Activated CD4-positive, alpha-beta T cell treated with anti-CD3 and anti-CD28 coated beads for 36 hours (primary cell): ENCODE results near the gene SLC25A21. TPM values are rescaled to one million over a fixed set of nuclear protein-coding genes. Genes with fewer than 3 reads are reported as not detected.

Source experiments
- ATAC-seq: fragments of 200-7000 bp; cut with Tn5 transposase; one replicate; pipeline ENCODE4 v1.10.0; 2021; ENCODE audit warnings: mild to moderate bottlenecking, moderate library complexity
- CTCF ChIA-PET: fragments of 350-600 bp; sonication (Branson Sonifier 250); formaldehyde crosslinking; loops from one replicate; lab custom pipeline; 2021; ENCODE audit warnings: antibody characterized with exemption; lab: Charles Lee
- POLR2A ChIA-PET: fragments of 350-600 bp; sonication (Branson Sonifier 250); formaldehyde crosslinking; loops from one replicate; lab custom pipeline; 2021; ENCODE audit warnings: antibody characterized with exemption, inconsistent platforms; lab: Charles Lee
- DNase-seq: peaks from one replicate; pipeline ENCODE4 v3.0.0-alpha.2; 2020
- H3K27ac Mint-ChIP-seq: one replicate; pipeline ENCODE4 v1.8.0; 2021; ENCODE audit warnings: mixed read lengths
- H3K27me3 Mint-ChIP-seq: one replicate; pipeline ENCODE4 v1.8.0; 2021; ENCODE audit warnings: mixed read lengths
- H3K36me3 Mint-ChIP-seq: one replicate; pipeline ENCODE4 v1.8.0; 2021; ENCODE audit warnings: low read depth, mixed read lengths
- H3K4me1 Mint-ChIP-seq: one replicate; pipeline ENCODE4 v1.8.0; 2021; ENCODE audit warnings: mixed read lengths
- H3K4me3 Mint-ChIP-seq: one replicate; pipeline ENCODE4 v1.8.0; 2021; ENCODE audit warnings: mild to moderate bottlenecking, moderate library complexity, mixed read lengths
- H3K9me3 Mint-ChIP-seq: one replicate; pipeline ENCODE4 v1.8.0; 2021; ENCODE audit warnings: low read depth, mixed read lengths
- intact Hi-C, 2 experiments: fragments of 100-400 bp; cut with DNase I in 1 of 2; cut with micrococcal nuclease in 1 of 2; formaldehyde crosslinking; loops; one replicate each; pipeline versions ENCODE4 v1.14.2 to v1.15.1; 2022 to 2024; cut with DNase I, micrococcal nuclease
- total RNA-seq, 2 experiments: library from RNA; stranded (reverse); gene quantifications; one replicate each; pipeline ENCODE4 v1.2.3, GENCODE V29; 2021

Gene SLC25A21
- total RNA-seq, 2 experiments from 2014 or later: not detected

DNA sequence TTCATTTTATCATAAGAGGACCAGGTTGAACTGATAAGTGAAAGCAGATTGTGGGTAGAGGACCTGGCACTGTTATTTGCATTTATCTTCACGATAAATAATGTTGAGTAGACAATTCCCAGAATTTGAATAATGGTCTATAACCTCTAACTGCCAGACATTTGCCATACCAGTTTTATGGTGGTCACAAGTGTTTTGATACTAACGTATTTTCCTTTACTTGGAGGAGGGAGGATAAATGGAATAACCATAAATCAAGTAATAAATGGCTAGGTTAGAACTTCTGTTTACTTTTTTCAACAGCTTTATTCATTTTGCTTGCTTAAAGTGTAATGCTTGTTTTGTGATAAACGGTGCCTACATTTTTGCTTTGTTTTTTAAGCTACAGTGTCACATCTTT, 501.3 kb downstream of the SLC25A21 start:
- DNase-seq: no peak
- no peak for ATAC-seq
- CTCF ChIA-PET: no interaction called here
- Mint-ChIP-seq H3K4me3 (no peak overlapping the region), H3K9me3 (no peaks in the 10 kb centered on the region), H3K36me3 (no peaks in the 10 kb centered on the region), H3K27me3 (peaks cover 22% of the 10 kb centered on the region), H3K4me1 (no peaks in the 10 kb centered on the region), H3K27ac (no peak overlapping the region)
- intact Hi-C loops: no loop called here
- POLR2A ChIA-PET: no interaction called here

- CTCF ChIA-PET: interaction anchor here (0.7 kb wide), 2 partner anchors 11 to 424 kb away, joined by 3 to 4 read pairs; no protein-coding TSS in a partner anchor
- peaks cover 48% of the 10 kb centered on the region for H3K27me3 Mint-ChIP-seq
- no peak for ATAC-seq
These were observed 504.7 kb downstream of the SLC25A21 start for GRCh38 chr14:36667679-36668078.

DNA sequence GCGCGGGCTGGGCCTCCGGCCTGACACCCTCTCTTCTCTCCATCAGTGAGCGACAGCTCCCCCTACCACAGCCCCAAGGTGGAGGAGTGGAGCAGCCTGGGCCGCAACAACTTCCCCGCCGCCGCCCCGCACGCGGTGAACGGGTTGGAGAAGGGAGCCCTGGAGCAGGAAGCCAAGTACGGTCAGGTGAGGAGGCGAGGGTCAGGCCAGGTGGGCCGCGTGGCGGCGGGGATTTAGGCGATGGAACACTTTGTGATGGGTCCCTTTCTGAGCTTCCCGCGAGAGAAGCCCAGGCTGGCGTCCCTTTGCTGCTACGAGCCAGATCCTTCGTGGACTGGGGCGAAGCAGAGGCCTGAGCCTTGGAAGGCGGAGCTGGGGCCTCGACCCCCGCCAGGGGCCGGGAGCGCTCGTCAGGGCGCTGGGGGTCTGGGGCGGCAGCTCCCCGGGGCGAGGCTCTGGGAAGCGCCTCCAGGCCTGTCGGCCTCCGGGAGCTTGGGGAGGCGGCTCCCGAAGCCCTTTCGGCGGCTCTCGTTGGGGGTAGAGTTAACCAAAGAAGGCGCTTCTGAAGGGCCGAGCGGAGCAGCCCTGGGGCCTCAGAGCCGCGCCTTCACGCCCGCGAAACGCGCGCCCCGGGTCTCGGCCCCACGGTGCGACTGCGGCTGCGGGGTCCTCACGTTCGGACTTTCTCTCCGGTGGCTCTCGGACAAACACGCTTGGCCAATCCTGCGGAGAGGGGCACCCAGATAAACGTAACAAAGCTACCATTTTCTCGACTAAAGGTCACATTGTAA, 505.8 kb downstream of the SLC25A21 start:
- Mint-ChIP-seq H3K27ac (no peak overlapping the region), H3K9me3 (no peaks in the 10 kb centered on the region), H3K36me3 (no peaks in the 10 kb centered on the region), H3K4me3 (no peak overlapping the region), H3K27me3 (peaks cover 56% of the 10 kb centered on the region), H3K4me1 (peaks cover 33% of the 10 kb centered on the region)
- ATAC-seq (no peak), DNase-seq (peak; percentile 5)
- ChIA-PET CTCF (interaction anchor here (0.6 to 1.0 kb wide), 2 partner anchors 10 to 294 kb away, joined by 3 read pairs; no protein-coding TSS in a partner anchor), POLR2A (no interaction called here)
- intact Hi-C loops: no loop called here

More at GRCh38 chr14:36667679-36668078, 504.7 kb downstream of the SLC25A21 start:
- H3K36me3 Mint-ChIP-seq: no peaks in the 10 kb centered on the region
- H3K9me3 Mint-ChIP-seq: no peaks in the 10 kb centered on the region
- H3K4me1 Mint-ChIP-seq: peaks cover 23% of the 10 kb centered on the region
- H3K4me3 Mint-ChIP-seq: no peak overlapping the region
- H3K27ac Mint-ChIP-seq: no peak overlapping the region
- intact Hi-C loops: no loop called here
- POLR2A ChIA-PET: no interaction called here
- DNase-seq: no peak

DNA sequence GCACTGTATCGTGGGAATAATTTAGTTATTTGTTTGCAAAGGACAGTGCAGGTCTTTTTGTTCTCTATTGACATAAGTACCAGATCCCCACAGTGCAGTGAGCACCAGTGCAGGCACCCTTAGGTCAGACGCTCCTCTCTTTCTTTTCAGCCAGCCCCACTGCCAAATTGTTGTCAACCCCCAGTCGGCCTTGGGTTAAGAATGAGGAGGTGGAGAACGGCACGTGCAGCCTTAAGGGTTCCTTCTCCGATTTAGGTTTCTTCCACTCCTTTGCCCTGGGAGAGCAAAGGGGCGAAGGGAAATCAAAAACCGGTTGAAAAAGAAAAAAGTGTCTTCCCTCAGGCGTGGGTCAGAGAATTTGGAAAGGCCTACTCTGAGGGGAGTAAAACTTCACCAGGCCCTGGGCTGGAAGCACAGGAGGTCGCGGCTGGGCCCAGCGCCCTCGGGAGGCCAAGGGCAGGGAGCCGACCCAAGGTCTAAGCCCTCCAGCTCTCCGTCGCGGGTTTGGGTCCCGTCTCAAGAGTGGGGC, 506.5 kb downstream of the SLC25A21 start:
- H3K9me3 Mint-ChIP-seq: no peaks in the 10 kb centered on the region
- peaks cover 61% of the 10 kb centered on the region for H3K27me3 Mint-ChIP-seq
- no peak overlapping the region for H3K27ac Mint-ChIP-seq
- ATAC-seq (no peak), DNase-seq (no peak)
- CTCF ChIA-PET: interaction anchor here (1.0 kb wide), 1 partner anchor 9 kb away, joined by 3 read pairs; no protein-coding TSS in a partner anchor
- H3K4me1 Mint-ChIP-seq: peaks cover 38% of the 10 kb centered on the region
- intact Hi-C loops: no loop called here
- H3K36me3 Mint-ChIP-seq: peaks cover 2% of the 10 kb centered on the region
- POLR2A ChIA-PET: no interaction called here
- H3K4me3 Mint-ChIP-seq: no peak overlapping the region

- POLR2A ChIA-PET: no interaction called here
These were observed 507.8 kb downstream of the SLC25A21 start for GRCh38 chr14:36664322-36665193.

GRCh38 chr14:36663404-36664321, 508.7 kb downstream of the SLC25A21 start:
- intact Hi-C loops: loop anchor here in 1 of 2 experiments (5.0 kb wide), 1 partner anchor 929 kb away; no protein-coding TSS in a partner anchor
- H3K27ac Mint-ChIP-seq: no peak overlapping the region
- peaks cover 2% of the 10 kb centered on the region for H3K36me3 Mint-ChIP-seq
- ChIA-PET CTCF (no interaction called here), POLR2A (no interaction called here)
- H3K4me3 Mint-ChIP-seq: peak overlapping the region; percentile 6
- DNase-seq (peak; percentile 7), ATAC-seq (no peak)
- peaks cover 45% of the 10 kb centered on the region for H3K4me1 Mint-ChIP-seq
- H3K27me3 Mint-ChIP-seq: peaks cover 81% of the 10 kb centered on the region
- no peaks in the 10 kb centered on the region for H3K9me3 Mint-ChIP-seq

More at GRCh38 chr14:36664322-36665193, 507.8 kb downstream of the SLC25A21 start:
- Mint-ChIP-seq H3K9me3 (no peaks in the 10 kb centered on the region), H3K36me3 (peaks cover 2% of the 10 kb centered on the region), H3K27ac (no peak overlapping the region), H3K4me1 (peaks cover 41% of the 10 kb centered on the region), H3K4me3 (peak overlapping the region; percentile 0), H3K27me3 (peaks cover 72% of the 10 kb centered on the region)
- intact Hi-C loops: loop anchor here in 1 of 2 experiments (5.0 kb wide), 1 partner anchor 928 kb away; no protein-coding TSS in a partner anchor
- no peak for ATAC-seq
- no peak for DNase-seq
- CTCF ChIA-PET: interaction anchor here (0.6 kb wide), 1 partner anchor 284 kb away, joined by 3 read pairs; no protein-coding TSS in a partner anchor

GRCh38 chr14:36662543-36663403, 509.6 kb downstream of the SLC25A21 start:
- peaks cover 45% of the 10 kb centered on the region for H3K4me1 Mint-ChIP-seq
- peaks cover 2% of the 10 kb centered on the region for H3K36me3 Mint-ChIP-seq
- DNase-seq: peak; percentile 20
- POLR2A ChIA-PET: no interaction called here
- no peak overlapping the region for H3K27ac Mint-ChIP-seq
- no peaks in the 10 kb centered on the region for H3K9me3 Mint-ChIP-seq
- H3K27me3 Mint-ChIP-seq: peaks cover 84% of the 10 kb centered on the region
- intact Hi-C loops: loop anchor here in 1 of 2 experiments (5.0 kb wide), 1 partner anchor 930 kb away; no protein-coding TSS in a partner anchor
- no peak overlapping the region for H3K4me3 Mint-ChIP-seq
- CTCF ChIA-PET: interaction anchor here (0.6 to 0.9 kb wide), 2 partner anchors 58 to 591 kb away, joined by 3 read pairs; no protein-coding TSS in a partner anchor
- no peak for ATAC-seq

DNA sequence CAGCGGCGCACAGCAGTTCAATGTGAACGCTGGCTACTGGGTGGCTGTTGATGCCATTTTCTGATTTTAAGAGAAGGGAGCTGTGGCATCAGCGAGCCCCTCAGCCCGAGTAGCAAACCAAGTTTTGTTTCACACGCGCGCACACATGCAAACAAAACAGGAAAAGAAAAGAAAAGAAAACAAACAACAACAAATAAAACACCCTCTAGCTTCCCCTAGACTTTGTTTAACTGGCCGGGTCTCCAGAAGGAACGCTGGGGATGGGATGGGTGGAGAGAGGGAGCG, 510.2 kb downstream of the SLC25A21 start:
- POLR2A ChIA-PET: no interaction called here
- Mint-ChIP-seq H3K4me3 (no peak overlapping the region), H3K27ac (no peak overlapping the region), H3K4me1 (peaks cover 45% of the 10 kb centered on the region), H3K27me3 (peaks cover 82% of the 10 kb centered on the region), H3K36me3 (peaks cover 2% of the 10 kb centered on the region), H3K9me3 (no peaks in the 10 kb centered on the region)
- ATAC-seq: no peak
- no peak for DNase-seq
- CTCF ChIA-PET: interaction anchor here (0.6 to 0.9 kb wide), 2 partner anchors 57 to 591 kb away, joined by 3 read pairs; no protein-coding TSS in a partner anchor
- intact Hi-C loops: loop anchor here in 1 of 2 experiments (5.0 kb wide), 1 partner anchor 930 kb away; no protein-coding TSS in a partner anchor

DNA sequence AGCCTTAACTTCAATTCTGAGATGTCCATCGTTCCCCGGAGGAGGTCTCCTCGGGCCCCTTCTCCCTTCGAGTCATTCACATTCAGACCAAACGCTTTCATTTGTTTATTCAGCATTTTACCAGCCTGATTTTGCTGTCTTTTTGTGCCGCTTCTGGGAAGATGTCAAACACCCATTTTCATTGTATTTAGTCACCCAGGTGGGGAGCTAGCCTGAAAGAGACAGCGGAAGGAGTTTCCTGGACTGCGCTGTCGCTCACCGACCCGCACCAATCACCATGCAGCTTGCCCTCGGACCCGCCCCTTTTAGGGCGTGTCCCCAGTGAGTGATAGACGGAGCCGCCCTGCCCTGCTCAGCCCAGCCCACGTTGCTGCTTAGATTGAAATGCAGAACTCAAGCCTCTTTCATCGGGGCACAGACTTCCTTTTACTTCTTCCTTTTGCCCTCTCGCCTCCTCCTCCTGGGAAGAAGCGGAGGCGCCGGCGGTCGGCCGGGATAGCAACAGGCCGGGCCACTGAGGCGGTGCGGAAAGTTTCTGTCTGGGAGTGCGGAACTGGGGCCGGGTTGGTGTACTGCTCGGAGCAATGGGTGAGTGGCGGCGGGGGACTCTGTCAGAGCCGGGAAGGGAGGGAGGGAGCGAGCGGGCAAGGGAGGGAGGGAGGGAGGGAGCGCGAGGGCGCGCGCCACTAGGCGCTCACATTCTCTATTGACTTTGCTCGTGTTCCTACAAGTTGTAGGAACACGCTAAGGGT, 510.7 kb downstream of the SLC25A21 start, which contains the start of gene PAX9:
Gene PAX9, plus strand, starts transcription at position 355 of the 752 bp plus-strand sequence. Its CDS starts 230 bp downstream, at position 585.
- H3K36me3 Mint-ChIP-seq: peaks cover 2% of the 10 kb centered on the region
- DNase-seq: peak; percentile 76
- no peaks in the 10 kb centered on the region for H3K9me3 Mint-ChIP-seq
- peaks cover 49% of the 10 kb centered on the region for H3K4me1 Mint-ChIP-seq
- no peak within 1 kb of the TSS for H3K27ac Mint-ChIP-seq
- intact Hi-C loops: loop anchor here in 1 of 2 experiments (5.0 kb wide), 1 partner anchor 931 kb away; no protein-coding TSS in a partner anchor
- ChIA-PET POLR2A (no interaction called here), CTCF (interaction anchor here (0.5 kb wide), 1 partner anchor 1490 kb away, joined by 3 read pairs; no protein-coding TSS in a partner anchor)
- peak within 1 kb of the TSS; percentile 11 for H3K4me3 Mint-ChIP-seq
- peaks cover 84% of the 10 kb centered on the region for H3K27me3 Mint-ChIP-seq
- ATAC-seq: peak; percentile 95
